ENCODE data around the gene KCNT1. TPM values are rescaled to one million over a fixed set of nuclear protein-coding genes. Genes with fewer than 3 reads are reported as not detected.
A peak's percentile ranks its signal among the peaks of the same experiment; 100 is the strongest.

KCNT1 gene
- total RNA-seq, 1 experiment from 2014 or later: not detected

DNA sequence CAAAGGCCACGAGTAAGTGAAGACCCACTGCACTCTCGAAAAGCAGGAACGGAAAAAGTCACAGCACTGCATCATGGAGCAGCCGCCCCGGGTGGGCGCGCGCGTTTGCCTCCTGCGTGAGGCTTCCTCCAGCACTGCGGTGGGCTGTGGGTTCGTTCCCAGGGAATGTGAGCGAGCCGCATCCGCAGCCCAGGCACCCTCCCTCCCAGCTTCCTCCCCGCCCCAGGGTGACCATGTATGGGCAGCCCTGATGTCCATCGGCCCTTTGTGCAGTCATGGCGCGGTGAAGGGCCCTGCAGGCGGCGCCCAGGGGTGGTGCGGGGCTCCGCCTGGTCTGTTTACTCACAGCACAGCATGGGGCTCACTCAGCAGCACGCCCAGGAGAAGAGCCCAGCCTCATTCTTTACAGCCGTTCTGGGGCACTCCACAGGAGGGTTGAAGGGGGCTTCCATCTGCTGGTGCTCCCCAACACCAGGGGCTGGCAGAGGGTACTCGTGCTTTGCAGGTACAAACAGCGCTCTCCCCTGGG, 32.7 kb downstream of the KCNT1 start:
- no peaks in the 10 kb centered on the region for H3K79me2 ChIP-seq (ENCODE audit: low read depth)
- BruUV-seq (replicated peaks): no TSS peak
- no peak overlapping the region for H2AFZ ChIP-seq
- no peaks in the 10 kb centered on the region for H3K36me3 ChIP-seq (ENCODE audit: low read depth)
- H3F3A ChIP-seq (ENCODE audit: insufficient read depth, low read depth): no peaks in the 10 kb centered on the region
- H4K20me1 ChIP-seq (ENCODE audit: insufficient read depth): 0 out of 2 replicates have a peak, but pooled peaks cover 3% of the 10 kb centered on the region
- no peak overlapping the region for H3K27ac ChIP-seq
- peak in 1 of 2 experiments; percentile 3 for DNase-seq
- ChIA-PET CTCF (no interaction called here), POLR2A (ENCODE audit: unreplicated experiment) (no interaction called here)
- intact Hi-C loops (cut with micrococcal nuclease; ENCODE audit: unreplicated experiment): no loop called here
- no peaks in the 10 kb centered on the region for H3K9me2 ChIP-seq (ENCODE audit: insufficient read depth)
- H3K4me3 ChIP-seq: no peak overlapping the region
- H3K4me2 ChIP-seq: no peak overlapping the region
- TF ChIP-seq EZH2 (IDR thresholded peaks at IDR 0.05; ENCODE audit: low read depth): no peak
- TF ChIP-seq, protein P1, sequence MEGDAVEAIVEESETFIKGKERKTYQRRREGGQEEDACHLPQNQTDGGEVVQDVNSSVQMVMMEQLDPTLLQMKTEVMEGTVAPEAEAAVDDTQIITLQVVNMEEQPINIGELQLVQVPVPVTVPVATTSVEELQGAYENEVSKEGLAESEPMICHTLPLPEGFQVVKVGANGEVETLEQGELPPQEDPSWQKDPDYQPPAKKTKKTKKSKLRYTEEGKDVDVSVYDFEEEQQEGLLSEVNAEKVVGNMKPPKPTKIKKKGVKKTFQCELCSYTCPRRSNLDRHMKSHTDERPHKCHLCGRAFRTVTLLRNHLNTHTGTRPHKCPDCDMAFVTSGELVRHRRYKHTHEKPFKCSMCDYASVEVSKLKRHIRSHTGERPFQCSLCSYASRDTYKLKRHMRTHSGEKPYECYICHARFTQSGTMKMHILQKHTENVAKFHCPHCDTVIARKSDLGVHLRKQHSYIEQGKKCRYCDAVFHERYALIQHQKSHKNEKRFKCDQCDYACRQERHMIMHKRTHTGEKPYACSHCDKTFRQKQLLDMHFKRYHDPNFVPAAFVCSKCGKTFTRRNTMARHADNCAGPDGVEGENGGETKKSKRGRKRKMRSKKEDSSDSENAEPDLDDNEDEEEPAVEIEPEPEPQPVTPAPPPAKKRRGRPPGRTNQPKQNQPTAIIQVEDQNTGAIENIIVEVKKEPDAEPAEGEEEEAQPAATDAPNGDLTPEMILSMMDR (conservative IDR thresholded peaks at IDR 0.05): no peak
- H3K27me3 ChIP-seq (ENCODE audit: insufficient read depth, low read depth): peaks cover 84% of the 10 kb centered on the region
- H3K9me3 ChIP-seq (ENCODE audit: insufficient read depth, low read depth): no peaks in the 10 kb centered on the region
- H3K4me1 ChIP-seq (replicated peaks; ENCODE audit: insufficient read depth): no peaks in the 10 kb centered on the region

DNA sequence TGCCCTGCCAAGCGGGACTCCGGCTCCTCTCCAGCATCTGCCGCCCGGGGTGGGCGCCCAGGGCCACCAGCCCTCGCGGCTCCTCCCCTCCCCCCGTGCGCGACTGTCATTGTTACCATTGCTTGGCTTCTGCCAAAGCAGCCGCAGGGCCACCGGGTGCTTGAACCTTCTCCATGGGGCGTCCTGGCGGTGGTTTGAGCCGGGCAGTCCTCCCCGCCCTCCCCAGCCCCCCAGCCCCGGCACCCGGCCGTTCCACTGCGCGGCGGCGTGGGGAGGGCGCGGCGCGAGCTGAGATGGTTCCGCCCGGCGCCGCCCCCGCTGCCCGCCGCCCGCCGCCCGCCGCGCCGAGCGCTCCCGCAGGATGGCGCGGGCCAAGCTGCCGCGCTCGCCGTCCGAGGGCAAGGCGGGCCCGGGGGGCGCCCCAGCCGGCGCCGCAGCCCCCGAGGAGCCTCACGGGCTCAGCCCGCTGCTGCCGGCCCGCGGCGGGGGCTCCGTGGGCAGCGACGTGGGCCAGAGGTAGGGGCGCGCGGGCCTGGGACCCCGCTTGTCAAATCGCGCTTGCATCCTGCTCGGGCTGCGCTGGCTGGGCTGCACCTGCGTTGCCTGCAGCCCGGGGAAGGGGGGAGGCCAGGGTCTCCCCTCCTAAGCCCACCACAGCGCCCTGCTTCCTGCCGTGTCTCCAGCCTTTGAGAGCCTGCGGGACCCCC, 34.4 kb downstream of the KCNT1 start:
- ChIA-PET CTCF (no interaction called here), POLR2A (ENCODE audit: unreplicated experiment) (no interaction called here)
- no TSS peak for BruUV-seq (replicated peaks)
- Histone ChIP-seq H3K4me2 (no peak overlapping the region), H3K79me2 (ENCODE audit: low read depth) (no peaks in the 10 kb centered on the region), H3K9me2 (ENCODE audit: insufficient read depth) (no peaks in the 10 kb centered on the region), H4K20me1 (ENCODE audit: insufficient read depth) (0 out of 2 replicates have a peak, but pooled peaks cover 3% of the 10 kb centered on the region), H3K36me3 (ENCODE audit: low read depth) (no peaks in the 10 kb centered on the region), H3F3A (ENCODE audit: insufficient read depth, low read depth) (no peaks in the 10 kb centered on the region), H3K4me1 (replicated peaks; ENCODE audit: insufficient read depth) (no peaks in the 10 kb centered on the region), H2AFZ (no peak overlapping the region), H3K27ac (no peak overlapping the region), H3K27me3 (ENCODE audit: insufficient read depth, low read depth) (peaks cover 85% of the 10 kb centered on the region), H3K4me3 (no peak overlapping the region), H3K9me3 (ENCODE audit: insufficient read depth, low read depth) (no peaks in the 10 kb centered on the region)
- no peak for DNase-seq
- TF ChIP-seq EZH2 (IDR thresholded peaks at IDR 0.05; ENCODE audit: low read depth): no peak
- TF ChIP-seq, protein P1 (conservative IDR thresholded peaks at IDR 0.05): no peak
- intact Hi-C loops (cut with micrococcal nuclease; ENCODE audit: unreplicated experiment): no loop called here

DNA sequence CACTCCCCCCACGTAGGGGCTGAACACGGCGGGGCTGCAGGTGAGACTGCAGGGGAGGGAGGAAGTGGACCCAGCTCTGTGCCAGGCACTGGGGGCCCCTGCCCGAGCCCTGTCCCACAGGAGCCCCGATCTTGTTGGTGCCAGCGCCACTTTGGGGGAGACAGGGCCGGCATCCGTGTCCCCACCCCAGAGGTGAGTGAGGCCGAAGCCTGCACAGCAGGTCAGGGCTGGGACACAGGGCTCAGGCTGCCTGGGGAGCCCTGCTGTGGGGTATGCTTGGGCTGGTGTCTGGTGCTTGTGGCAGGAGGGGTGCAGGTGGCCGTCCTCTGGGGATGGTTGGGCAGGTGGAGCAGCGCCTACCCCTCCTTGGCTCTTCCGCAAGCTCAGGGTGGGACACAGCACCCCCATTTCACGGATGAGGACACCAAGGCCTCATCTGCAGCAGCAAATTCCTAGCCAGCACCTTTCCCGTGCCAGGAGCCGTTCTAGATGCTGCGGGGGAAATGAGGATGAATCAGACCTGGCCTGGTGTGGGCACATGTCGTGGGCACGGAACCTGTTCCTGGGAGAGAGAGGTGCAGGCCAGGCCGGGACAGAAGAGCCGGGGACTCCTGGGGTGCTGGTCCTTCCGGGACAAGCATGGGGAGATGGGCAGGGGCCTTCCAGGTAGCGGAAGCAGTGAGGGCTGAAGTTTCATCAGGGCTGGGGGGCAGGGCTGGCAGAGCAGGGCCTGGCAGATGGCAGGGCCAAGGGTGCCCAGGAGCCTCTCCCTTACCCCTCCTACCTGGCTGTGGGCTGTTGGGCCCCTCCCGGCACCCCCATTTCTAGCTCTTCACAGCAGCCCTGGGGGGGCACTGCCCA, 35.2 kb downstream of the KCNT1 start:
- H3K4me2 ChIP-seq: no peak overlapping the region
- no TSS peak for BruUV-seq (replicated peaks)

More for the DNA sequence above, 35.2 kb downstream of the KCNT1 start:
- no peak for DNase-seq
- Histone ChIP-seq H3F3A (ENCODE audit: insufficient read depth, low read depth) (no peaks in the 10 kb centered on the region), H4K20me1 (ENCODE audit: insufficient read depth) (0 out of 2 replicates have a peak, but pooled peaks cover 3% of the 10 kb centered on the region), H3K79me2 (ENCODE audit: low read depth) (no peaks in the 10 kb centered on the region), H3K4me3 (no peak overlapping the region), H3K27ac (no peak overlapping the region), H3K9me3 (ENCODE audit: insufficient read depth, low read depth) (no peaks in the 10 kb centered on the region), H3K9me2 (ENCODE audit: insufficient read depth) (no peaks in the 10 kb centered on the region), H3K27me3 (ENCODE audit: insufficient read depth, low read depth) (peaks cover 88% of the 10 kb centered on the region), H3K4me1 (replicated peaks; ENCODE audit: insufficient read depth) (no peaks in the 10 kb centered on the region), H3K36me3 (ENCODE audit: low read depth) (no peaks in the 10 kb centered on the region), H2AFZ (no peak overlapping the region)
- TF ChIP-seq, protein P1 (conservative IDR thresholded peaks at IDR 0.05): no peak
- TF ChIP-seq EZH2 (IDR thresholded peaks at IDR 0.05; ENCODE audit: low read depth): no peak
- ChIA-PET CTCF (no interaction called here), POLR2A (ENCODE audit: unreplicated experiment) (no interaction called here)
- intact Hi-C loops (cut with micrococcal nuclease; ENCODE audit: unreplicated experiment): no loop called here
